Smooth muscle cell (in vitro differentiated cells): ENCODE data around the gene RIOK1. TPM values are rescaled to one million over a fixed set of nuclear protein-coding genes. Genes with fewer than 3 reads are reported as not detected.

Experiments
- DNase-seq: peaks from one replicate; lab custom pipeline; 2025; ENCODE audit not compliant: unreplicated experiment; lab: John Stamatoyannopoulos, UW
- H2AFZ ChIP-seq: fragments of 200-600 bp; sonication (generic); 2 replicates; pipeline ENCODE4 v1.6.0; 2016; ENCODE audit warnings: antibody characterized with exemption, low read depth, mild to moderate bottlenecking
- H3F3A ChIP-seq: fragments of 200-600 bp; sonication (generic); 2 replicates; pipeline ENCODE4 v1.6.0; 2017; ENCODE audit warnings: antibody characterized with exemption, low read depth
- H3K27ac ChIP-seq: fragments of 200-600 bp; sonication (generic); 2 replicates; pipeline ENCODE4 v1.5.1; 2016; ENCODE audit warnings: low read depth, mild to moderate bottlenecking
- H3K27me3 ChIP-seq: fragments of 200-600 bp; sonication (generic); 2 replicates; pipeline ENCODE4 v1.6.1; 2016; ENCODE audit warnings: low read depth, mild to moderate bottlenecking
- H3K36me3 ChIP-seq: fragments of 200-600 bp; sonication (generic); 2 replicates; pipeline ENCODE4 v1.5.1; 2016; ENCODE audit warnings: low read depth
- H3K4me1 ChIP-seq: fragments of 200-600 bp; sonication (generic); 2 replicates; pipeline ENCODE4 v1.5.1; 2016; ENCODE audit warnings: low read depth
- H3K4me2 ChIP-seq: fragments of 200-600 bp; sonication (generic); 2 replicates; pipeline ENCODE4 v1.6.0; 2016; ENCODE audit warnings: mild to moderate bottlenecking
- H3K4me3 ChIP-seq: fragments of 200-600 bp; sonication (generic); 2 replicates; pipeline ENCODE4 v1.5.1; 2016; ENCODE audit warnings: mild to moderate bottlenecking
- H3K79me2 ChIP-seq: fragments of 200-600 bp; sonication (generic); 2 replicates; pipeline ENCODE4 v1.6.0; 2016; ENCODE audit warnings: low read depth, mild to moderate bottlenecking
- H3K9ac ChIP-seq: fragments of 200-600 bp; sonication (generic); 2 replicates; pipeline ENCODE4 v1.6.0; 2016; ENCODE audit warnings: low read depth
- H3K9me3 ChIP-seq: fragments of 200-600 bp; sonication (generic); replicated peaks from 2 replicates; pipeline ENCODE4 v1.5.1; 2016; ENCODE audit warnings: low read depth
- H4K20me1 ChIP-seq: fragments of 200-600 bp; sonication (generic); 2 replicates; pipeline ENCODE4 v1.6.0; 2016; ENCODE audit warnings: low read depth
- WGBS: methylation state at CpG from one replicate; pipeline ENCODE4 v1.1.7; 2016; ENCODE audit warnings: low lambda C conversion rate; 5-methylcytosine and 5-hydroxymethylcytosine counted together
- polyA plus RNA-seq: library from polyadenylated mRNA; unstranded; fragments of >200 nt; fragmentation: Nextera tagmentation; extraction: Ambion mirVana; gene quantifications from 2 replicates; pipeline ENCODE4 v1.2.1, GENCODE V29; 2016
- total RNA-seq: library from RNA; depleted of rRNA; stranded (reverse); fragments of >200 nt; gene quantifications from 2 replicates; pipeline ENCODE4 v1.2.3, GENCODE V29; 2014
- TF ChIP-seq, protein P1 (sequence below): fragments of 200-600 bp; sonication (generic); IDR thresholded peaks from 2 replicates; pipeline ENCODE4 v1.5.1; 2017; ENCODE audit warnings: borderline replicate concordance, mild to moderate bottlenecking, antibody characterized with exemption; ENCODE audit not compliant: insufficient read depth, poor library complexity, severe bottlenecking

RIOK1 gene
- total and polyA plus RNA-seq, 2 experiments from 2014 or later: 12.4 TPM

DNA sequence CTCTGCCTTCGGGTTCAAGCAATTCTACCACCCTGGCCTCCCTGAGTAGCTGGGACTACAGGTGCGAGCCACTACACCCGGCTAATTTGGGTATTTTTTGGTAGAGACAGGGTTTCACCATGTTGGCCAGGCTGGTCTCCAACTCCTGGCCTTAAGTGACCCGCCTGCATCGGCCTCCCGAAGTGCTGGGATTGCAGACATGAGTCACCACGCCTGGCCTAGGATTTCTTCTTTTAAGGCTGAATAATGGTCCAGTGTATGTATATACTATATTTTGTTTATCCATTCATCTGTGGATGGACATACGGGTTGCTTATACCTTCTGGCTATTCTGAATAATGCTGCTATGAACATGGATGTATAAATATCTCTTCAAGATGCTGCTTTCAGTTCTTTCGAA is 17.1 kb downstream of the RIOK1 start:
- Histone ChIP-seq H3K9ac (no peak overlapping the region), H3K27me3 (no peaks in the 10 kb centered on the region), H2AFZ (no peak overlapping the region), H3K4me3 (no peak overlapping the region), H3F3A (no peaks in the 10 kb centered on the region), H3K27ac (no peak overlapping the region), H3K36me3 (peaks cover 17% of the 10 kb centered on the region), H3K4me1 (no peaks in the 10 kb centered on the region), H3K9me3 (no peaks in the 10 kb centered on the region), H4K20me1 (no peaks in the 10 kb centered on the region), H3K79me2 (no peaks in the 10 kb centered on the region), H3K4me2 (no peak overlapping the region)
- TF ChIP-seq, protein P1, sequence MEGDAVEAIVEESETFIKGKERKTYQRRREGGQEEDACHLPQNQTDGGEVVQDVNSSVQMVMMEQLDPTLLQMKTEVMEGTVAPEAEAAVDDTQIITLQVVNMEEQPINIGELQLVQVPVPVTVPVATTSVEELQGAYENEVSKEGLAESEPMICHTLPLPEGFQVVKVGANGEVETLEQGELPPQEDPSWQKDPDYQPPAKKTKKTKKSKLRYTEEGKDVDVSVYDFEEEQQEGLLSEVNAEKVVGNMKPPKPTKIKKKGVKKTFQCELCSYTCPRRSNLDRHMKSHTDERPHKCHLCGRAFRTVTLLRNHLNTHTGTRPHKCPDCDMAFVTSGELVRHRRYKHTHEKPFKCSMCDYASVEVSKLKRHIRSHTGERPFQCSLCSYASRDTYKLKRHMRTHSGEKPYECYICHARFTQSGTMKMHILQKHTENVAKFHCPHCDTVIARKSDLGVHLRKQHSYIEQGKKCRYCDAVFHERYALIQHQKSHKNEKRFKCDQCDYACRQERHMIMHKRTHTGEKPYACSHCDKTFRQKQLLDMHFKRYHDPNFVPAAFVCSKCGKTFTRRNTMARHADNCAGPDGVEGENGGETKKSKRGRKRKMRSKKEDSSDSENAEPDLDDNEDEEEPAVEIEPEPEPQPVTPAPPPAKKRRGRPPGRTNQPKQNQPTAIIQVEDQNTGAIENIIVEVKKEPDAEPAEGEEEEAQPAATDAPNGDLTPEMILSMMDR: no peak
- WGBS: 85% methylated on average over 9 of the region's 9 CpGs
- DNase-seq: no peak

DNA sequence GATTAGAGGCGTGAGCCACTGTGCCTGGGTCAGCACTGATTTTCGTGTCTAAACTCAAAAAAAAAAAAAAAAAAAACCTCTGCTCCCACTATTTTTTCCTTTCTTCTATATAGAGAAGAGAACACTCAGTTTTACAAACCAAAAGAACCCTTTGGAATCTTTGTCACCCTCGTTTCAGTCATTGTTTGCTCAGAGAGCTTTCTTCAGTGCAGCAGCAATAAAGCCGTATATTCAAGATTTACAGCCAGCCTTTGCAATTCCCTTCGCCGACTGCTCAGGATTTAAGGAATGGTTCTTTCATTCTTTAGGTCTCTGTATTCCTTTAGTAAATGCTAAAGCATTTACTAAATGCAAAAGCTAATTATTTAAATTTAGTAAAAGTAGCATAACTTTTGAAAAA is 20.1 kb downstream of the RIOK1 start:
- TF ChIP-seq, protein P1: no peak
- Histone ChIP-seq H3K36me3 (peaks cover 15% of the 10 kb centered on the region), H3K4me2 (no peak overlapping the region), H4K20me1 (no peaks in the 10 kb centered on the region), H3K9me3 (no peaks in the 10 kb centered on the region), H3K79me2 (no peaks in the 10 kb centered on the region), H3K4me1 (peaks cover 22% of the 10 kb centered on the region), H3K4me3 (no peak overlapping the region), H3K27ac (no peak overlapping the region), H2AFZ (no peak overlapping the region), H3K27me3 (no peaks in the 10 kb centered on the region), H3K9ac (no peak overlapping the region), H3F3A (no peaks in the 10 kb centered on the region)
- WGBS: 78% methylated on average over 6 of the region's 6 CpGs
- no peak for DNase-seq

DNA sequence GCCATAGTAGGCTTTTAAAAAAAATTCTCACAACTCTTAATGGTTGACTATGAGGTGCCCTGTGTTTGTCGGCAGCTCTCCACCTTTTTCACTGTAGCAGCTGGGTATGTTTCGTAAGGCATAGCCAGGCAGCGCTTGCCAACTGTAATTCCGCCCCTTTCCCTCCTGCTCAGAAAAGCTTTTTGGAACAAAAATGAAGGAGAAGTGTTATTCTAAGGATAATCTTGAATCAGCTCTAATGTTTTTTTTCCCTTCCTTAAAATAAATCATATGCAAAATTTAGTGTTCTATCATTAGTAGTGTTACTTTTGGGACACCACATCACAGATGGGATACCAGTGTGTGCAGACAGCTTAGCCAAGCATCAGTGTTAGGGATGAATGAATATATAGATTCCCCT is 21.2 kb downstream of the RIOK1 start:
- no peaks in the 10 kb centered on the region for H3K79me2 ChIP-seq
- no peak overlapping the region for H2AFZ ChIP-seq
- peaks cover 15% of the 10 kb centered on the region for H3K36me3 ChIP-seq
- WGBS: 97% methylated on average over 4 of the region's 4 CpGs
- no peak overlapping the region for H3K9ac ChIP-seq
- peaks cover 22% of the 10 kb centered on the region for H3K4me1 ChIP-seq
- no peak for DNase-seq
- H4K20me1 ChIP-seq: no peaks in the 10 kb centered on the region
- H3F3A ChIP-seq: no peaks in the 10 kb centered on the region
- no peaks in the 10 kb centered on the region for H3K9me3 ChIP-seq
- H3K27me3 ChIP-seq: no peaks in the 10 kb centered on the region
- no peak overlapping the region for H3K4me3 ChIP-seq
- H3K27ac ChIP-seq: no peak overlapping the region
- TF ChIP-seq, protein P1: no peak
- no peak overlapping the region for H3K4me2 ChIP-seq

DNA sequence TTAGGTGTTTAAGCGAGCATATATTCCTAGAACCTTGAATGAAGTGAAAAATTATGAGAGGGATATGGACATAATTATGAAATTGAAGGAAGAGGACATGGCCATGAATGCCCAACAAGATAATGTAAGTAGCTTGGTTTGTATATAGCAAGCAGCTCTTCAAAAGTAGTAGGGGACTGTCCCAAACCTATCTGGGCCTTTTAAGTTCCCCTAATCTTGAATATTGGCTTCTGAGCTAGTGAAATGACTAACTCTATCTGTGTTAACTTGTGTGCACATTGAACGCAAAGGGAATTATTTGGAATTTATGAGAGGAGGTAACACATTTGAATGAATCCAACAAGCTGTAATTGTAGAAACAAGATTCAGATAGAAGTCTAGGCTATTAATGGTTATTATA is 21.7 kb downstream of the RIOK1 start:
- Histone ChIP-seq H3K36me3 (peaks cover 15% of the 10 kb centered on the region), H3F3A (no peaks in the 10 kb centered on the region), H3K4me1 (peaks cover 22% of the 10 kb centered on the region), H4K20me1 (no peaks in the 10 kb centered on the region), H3K79me2 (no peaks in the 10 kb centered on the region), H3K4me3 (no peak overlapping the region), H3K27ac (no peak overlapping the region), H3K27me3 (no peaks in the 10 kb centered on the region), H3K9me3 (no peaks in the 10 kb centered on the region), H2AFZ (no peak overlapping the region), H3K9ac (no peak overlapping the region), H3K4me2 (no peak overlapping the region)
- DNase-seq: no peak
- TF ChIP-seq, protein P1: no peak
- 95% methylated on average over 2 of the region's 2 CpGs for WGBS
